Mononuclear cell (primary cell): Measurements from ENCODE around the gene TNS1. TPM values are rescaled to one million over a fixed set of nuclear protein-coding genes. Genes with fewer than 3 reads are reported as not detected.

Experiments
- H3K27me3 ChIP-seq: 2 replicates; pipeline ENCODE4 v1.6.0; 2011; ENCODE audit warnings: low read length, control low read depth; ENCODE audit not compliant: insufficient read depth
- H3K4me1 ChIP-seq: 2 replicates; pipeline ENCODE4 v1.5.1; 2011; ENCODE audit warnings: mild to moderate bottlenecking, low read length, control low read depth; ENCODE audit not compliant: insufficient read depth
- H3K4me3 ChIP-seq: 2 replicates; pipeline ENCODE4 v1.5.1; 2011; ENCODE audit warnings: mild to moderate bottlenecking, low read length, moderate library complexity
- H3K9me3 ChIP-seq: 2 replicates; pipeline ENCODE4 v1.5.1; 2011; ENCODE audit warnings: low read depth, mild to moderate bottlenecking, control low read depth, low read length
- total RNA-seq: library from RNA; depleted of rRNA; stranded (reverse); fragments of >200 nt; gene quantifications from one replicate; pipeline ENCODE4 v1.2.3, GENCODE V29; 2012

Gene TNS1
- total RNA-seq, 1 donor: 3.5 TPM

DNA sequence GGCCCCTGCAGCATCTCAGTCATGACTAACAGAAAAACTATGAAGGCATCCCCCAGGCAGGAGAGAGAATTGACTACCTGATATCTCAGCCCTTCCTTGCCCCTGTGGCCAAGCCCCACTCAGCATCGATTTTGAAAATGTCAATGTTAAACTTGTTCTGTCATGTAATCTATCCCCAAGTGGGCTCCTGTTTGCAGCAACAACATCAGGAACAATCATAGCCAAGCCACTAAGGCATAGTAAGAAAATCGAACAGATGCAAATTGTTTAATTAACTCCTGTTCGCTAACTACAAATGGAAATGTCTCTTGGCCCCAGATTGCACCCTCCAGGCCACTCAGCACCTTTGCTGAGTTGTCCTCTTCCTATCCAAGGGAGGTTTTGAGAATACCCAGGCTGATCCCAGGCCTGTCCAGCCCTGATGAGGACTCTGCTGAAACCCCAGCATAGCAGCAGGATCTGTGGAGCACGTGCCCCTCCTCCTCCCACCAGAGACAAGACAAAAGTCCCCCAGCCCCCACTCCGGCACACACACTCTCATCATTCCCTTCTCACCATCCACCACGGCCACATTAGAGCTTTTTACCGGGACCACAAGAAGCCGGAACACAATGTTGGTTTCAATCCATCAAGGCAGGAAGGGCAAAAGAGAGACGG lies 150.1 kb downstream of the TNS1 start:
- Histone ChIP-seq H3K9me3 (no peaks in the 10 kb centered on the region), H3K4me1 (peaks cover 19% of the 10 kb centered on the region), H3K27me3 (no peaks in the 10 kb centered on the region), H3K4me3 (no peak overlapping the region)

DNA sequence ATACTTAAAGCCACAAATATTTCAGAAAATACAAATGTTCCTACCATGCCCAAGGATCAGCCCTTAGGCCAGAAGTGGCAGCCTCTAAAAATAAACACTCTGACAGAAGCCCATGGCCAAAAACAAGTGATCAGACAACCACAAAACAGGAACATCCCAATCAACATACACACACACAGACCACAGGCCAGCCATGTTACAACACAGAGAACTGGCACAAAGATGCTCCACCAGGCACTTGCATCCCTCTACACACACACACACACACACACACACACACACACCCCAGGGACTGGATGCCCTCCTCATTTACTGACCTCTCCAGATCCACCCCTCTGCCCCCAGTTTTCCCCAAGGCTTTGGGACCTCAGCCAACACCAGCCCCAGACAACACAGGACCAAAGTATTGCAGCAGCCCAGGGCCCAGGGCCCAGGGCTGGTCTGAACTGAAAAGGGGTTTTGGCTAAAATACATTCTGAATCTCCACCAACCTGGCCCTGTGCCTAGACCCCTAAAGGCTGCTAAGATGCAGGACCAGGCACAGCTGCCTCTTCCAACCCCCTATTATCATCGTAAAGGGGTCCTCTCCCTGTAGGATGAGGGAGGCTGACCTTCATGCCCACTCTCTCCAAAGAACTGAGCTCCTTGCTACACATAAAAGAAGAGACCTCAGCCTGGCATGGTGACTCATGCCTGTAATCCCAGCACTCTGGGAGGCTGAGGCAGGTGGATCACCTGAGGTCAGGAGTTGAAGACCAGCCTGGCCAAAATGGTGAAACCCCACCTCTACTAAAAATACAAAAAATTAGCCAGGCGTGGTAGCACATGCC lies 151.4 kb downstream of the TNS1 start:
- Histone ChIP-seq H3K9me3 (no peaks in the 10 kb centered on the region), H3K4me3 (no peak overlapping the region), H3K4me1 (peaks cover 20% of the 10 kb centered on the region), H3K27me3 (no peaks in the 10 kb centered on the region)

DNA sequence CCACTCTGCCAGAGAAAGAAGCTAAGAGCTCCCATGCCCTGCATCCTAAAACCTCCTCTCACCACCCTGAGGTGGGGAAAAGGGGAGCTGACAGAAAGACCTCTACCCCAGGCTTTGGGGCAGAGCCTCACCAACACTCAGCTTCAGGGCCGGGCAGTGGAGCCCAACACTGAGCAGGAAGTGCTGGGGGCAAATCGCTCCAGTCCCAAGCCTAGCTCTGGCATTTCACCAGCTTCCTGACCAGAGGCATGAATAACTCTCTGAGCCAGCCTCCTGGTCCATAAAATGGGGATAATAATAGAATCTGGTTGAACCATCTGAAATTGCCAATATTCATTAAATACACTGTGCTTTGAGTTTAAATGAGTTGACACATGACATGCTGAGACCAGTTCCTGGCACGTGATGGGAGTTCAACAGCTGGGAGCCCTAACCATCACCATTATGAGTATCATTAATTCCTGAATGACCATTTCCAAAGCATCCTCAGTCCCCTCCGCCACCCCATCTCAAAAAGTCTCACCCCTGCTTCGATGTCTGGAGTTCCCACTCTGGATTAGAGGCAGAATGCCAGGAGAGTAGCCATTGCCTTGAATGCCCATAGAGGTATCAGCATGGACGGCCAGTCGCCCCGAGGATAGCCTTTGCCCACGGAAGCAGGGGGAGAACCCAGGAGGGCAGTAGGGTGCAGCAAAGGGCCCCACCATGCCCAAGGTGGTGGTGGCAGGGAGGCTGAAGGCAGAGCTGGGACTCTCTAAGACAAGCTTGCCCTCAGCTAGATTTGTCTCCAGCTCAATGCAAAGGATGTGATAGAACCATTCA lies 153.4 kb downstream of the TNS1 start:
- H3K4me1 ChIP-seq: peaks cover 25% of the 10 kb centered on the region
- peaks cover 6% of the 10 kb centered on the region for H3K9me3 ChIP-seq
- no peak overlapping the region for H3K4me3 ChIP-seq

DNA sequence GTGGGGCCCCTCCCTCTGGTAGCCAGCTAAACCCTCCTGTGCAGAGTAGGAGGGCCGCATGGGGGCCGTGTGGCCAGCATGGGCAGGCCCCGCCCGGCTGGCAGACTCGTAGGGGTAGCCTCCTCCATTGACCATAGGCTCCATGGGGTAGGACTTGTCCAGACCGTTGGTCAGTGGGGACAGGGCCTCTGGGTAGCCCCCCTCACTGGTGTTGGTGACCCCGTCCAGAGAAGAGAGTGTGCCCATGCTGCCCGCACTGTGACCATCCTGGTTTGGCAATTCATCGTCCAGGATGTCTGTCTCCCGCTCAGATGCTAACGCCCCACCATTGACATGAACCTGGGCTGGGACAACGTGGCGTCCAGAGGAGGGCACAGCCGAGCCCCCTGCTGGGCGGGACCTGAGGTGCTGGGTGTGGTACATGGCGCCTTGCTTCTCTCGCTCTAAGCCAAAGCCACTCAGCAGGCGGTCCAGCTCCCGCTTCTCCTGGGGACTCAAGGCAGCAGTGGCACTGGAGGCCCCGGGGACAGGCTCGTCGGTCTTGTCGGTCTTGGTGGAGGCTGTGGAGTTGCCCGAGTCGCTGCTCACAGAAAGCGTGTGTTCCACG lies 154.3 kb downstream of the TNS1 start:
- Histone ChIP-seq H3K4me3 (no peak overlapping the region), H3K4me1 (peaks cover 25% of the 10 kb centered on the region), H3K27me3 (no peaks in the 10 kb centered on the region), H3K9me3 (peaks cover 7% of the 10 kb centered on the region)

More for the DNA sequence above, 153.4 kb downstream of the TNS1 start:
- no peaks in the 10 kb centered on the region for H3K27me3 ChIP-seq

DNA sequence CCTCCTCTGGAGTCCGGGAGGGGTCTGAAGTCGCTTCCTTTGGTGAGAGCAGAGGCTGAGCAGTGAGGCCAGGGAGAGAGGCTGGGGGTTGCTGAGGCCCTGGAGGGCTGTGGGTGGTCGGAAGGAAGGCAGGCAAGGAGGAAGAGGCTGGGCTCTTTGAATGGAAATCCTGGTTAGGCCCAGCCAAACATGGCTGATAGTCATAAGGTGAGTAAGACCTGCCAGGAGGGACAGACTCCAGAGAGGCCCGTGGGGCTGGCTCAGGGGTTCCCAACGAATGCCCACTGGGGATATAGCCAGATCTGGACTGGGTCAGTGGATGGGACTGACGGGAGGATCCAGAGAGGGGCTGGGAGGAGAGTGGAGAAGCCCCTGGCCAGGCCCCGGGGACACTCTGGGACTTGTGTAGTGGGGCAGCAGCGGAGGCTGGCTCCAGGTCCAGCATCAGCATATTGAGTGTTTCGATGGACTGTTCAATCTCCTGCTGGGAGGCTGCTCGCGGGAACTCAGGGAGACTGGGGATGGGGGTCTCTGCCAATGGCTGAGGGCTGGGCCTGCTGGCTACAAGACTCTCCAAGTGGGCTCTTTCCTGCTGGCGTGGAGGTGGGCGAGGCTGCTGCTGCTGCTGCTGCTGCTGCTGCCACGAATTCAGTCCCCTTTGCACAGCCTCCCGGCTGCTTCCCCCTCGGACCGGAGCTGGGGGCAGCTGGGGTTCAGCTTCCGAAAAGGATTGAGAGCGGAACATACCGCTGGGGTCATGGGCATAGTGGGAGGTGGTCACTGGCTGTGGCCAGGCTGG lies 155.0 kb downstream of the TNS1 start:
- peaks cover 7% of the 10 kb centered on the region for H3K9me3 ChIP-seq
- no peaks in the 10 kb centered on the region for H3K27me3 ChIP-seq
- peaks cover 25% of the 10 kb centered on the region for H3K4me1 ChIP-seq
- H3K4me3 ChIP-seq: no peak overlapping the region

DNA sequence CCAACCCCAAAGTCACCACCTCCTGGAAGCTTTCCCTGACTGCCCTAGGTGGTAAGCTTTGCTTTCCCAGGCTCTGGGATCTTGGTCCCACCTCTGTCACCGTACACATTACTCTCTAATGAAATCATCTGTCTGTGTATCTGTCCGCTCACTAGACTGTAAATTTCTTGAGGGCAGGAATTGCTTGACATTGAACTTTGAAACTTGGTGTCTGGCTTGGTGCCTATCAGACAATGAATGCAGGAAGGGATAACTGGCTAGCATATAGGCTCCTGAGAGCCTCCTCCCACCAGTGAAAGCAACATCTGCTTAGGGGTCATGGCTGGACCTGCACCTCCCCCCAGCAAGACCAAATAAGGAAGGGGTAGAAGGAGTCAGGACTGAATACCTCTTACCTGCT lies 155.7 kb downstream of the TNS1 start:
- no peaks in the 10 kb centered on the region for H3K27me3 ChIP-seq
- peaks cover 25% of the 10 kb centered on the region for H3K4me1 ChIP-seq
- no peak overlapping the region for H3K4me3 ChIP-seq
- peaks cover 7% of the 10 kb centered on the region for H3K9me3 ChIP-seq

DNA sequence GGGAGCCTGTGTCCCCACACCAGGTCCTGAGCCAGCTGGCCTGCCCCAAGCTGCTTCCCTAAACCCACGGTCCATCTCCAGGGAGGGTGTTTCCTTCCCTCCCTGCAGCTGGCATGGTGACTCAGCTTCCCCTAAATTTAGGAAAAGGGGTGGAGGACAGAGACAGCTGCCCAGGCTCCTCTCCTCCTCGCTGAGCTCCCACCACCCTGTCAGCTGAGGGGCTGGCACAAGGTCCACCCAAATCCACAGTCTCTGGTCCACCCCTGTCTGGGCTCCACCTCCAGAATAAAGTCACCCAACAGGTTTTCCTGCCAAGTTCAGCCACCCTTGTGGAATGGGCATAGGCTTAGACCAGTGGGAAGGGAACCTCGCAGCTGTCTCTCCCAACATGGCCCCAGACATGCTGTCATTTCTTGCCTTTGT lies 156.5 kb downstream of the TNS1 start:
- peaks cover 20% of the 10 kb centered on the region for H3K4me1 ChIP-seq
- H3K4me3 ChIP-seq: no peak overlapping the region
- no peaks in the 10 kb centered on the region for H3K27me3 ChIP-seq
- H3K9me3 ChIP-seq: peaks cover 7% of the 10 kb centered on the region

DNA sequence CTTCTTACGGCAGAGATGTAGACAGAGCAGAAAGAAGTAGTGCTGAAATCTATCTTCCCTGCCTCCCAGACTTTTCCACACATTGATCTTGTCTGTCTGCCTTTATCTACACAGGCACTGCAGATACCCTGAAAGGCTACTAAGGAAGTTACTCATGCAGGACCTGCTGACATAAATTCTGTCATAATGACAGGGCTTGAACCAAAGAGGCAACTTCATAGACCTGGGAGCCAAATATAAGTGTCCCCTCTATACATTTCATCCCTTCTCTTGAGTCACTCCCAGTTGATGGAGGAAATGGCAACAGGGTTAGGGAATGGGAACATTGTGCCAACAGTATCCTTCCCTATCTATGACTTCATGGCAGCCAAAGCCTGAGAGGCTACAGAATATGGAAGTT lies 157.5 kb downstream of the TNS1 start:
- Histone ChIP-seq H3K4me3 (no peak overlapping the region), H3K9me3 (peaks cover 7% of the 10 kb centered on the region), H3K4me1 (peaks cover 11% of the 10 kb centered on the region), H3K27me3 (no peaks in the 10 kb centered on the region)

DNA sequence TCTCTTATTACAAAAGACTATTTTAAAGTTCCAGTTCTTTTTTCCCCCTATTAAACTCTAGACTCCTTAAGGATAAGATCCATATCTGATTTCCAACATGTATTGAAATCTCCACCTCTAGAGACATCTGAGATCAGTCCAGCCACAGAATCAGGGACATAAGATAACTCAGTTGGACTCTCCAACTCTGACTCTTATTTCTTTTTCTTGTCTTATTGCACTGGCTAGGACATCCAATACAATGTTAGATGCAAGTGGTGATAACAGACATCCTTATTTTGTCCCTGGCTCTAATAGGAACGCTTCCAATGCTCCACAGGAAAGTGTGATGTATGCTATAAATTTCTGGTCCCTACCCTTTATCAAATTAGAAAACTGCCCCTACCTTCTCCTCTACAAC lies 158.1 kb downstream of the TNS1 start:
- no peak overlapping the region for H3K4me3 ChIP-seq
- H3K27me3 ChIP-seq: no peaks in the 10 kb centered on the region
- H3K4me1 ChIP-seq: peaks cover 6% of the 10 kb centered on the region
- peaks cover 7% of the 10 kb centered on the region for H3K9me3 ChIP-seq

DNA sequence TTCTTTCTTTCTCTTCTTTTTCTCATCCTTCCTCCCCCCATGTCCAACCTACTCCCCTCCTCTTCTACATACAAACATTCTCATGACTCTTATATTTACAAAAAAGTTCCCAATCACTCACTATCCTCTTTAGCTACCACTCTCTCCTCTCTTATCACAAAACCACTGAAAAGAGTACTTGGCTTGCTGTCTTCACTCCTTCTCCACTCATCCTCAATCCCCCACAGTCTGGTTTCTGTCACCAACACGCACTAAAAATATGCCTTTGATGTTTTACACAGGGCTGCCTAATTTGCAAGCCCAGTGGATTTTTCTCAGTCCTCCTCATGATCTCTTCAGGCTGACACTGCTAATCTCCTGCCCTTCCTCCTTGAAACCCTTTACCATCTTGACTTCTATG lies 159.5 kb downstream of the TNS1 start:
- no peaks in the 10 kb centered on the region for H3K27me3 ChIP-seq

DNA sequence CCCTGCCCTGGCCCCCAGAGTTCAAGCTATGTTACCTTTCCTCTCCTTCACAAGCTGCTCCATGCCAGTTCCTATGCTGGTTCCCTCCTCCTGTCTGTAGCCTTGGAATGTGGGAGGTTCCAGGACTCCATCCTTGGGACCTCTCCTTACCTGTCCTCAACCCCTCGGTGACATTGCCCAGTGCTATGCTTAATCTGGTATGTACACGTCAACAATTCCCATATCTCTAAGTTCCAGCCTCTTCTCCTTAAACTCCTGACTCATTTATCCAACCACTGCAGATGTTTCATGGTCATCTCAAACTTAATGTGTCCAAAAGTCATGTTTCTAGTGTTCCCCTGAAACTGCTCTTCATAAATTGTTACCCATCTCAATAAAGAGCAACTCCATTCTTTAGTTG lies 160.8 kb downstream of the TNS1 start:
- Histone ChIP-seq H3K4me3 (no peak overlapping the region), H3K4me1 (peaks cover 6% of the 10 kb centered on the region), H3K27me3 (no peaks in the 10 kb centered on the region), H3K9me3 (peaks cover 7% of the 10 kb centered on the region)

More for the DNA sequence above, 159.5 kb downstream of the TNS1 start:
- no peak overlapping the region for H3K4me3 ChIP-seq
- H3K4me1 ChIP-seq: peaks cover 6% of the 10 kb centered on the region
- H3K9me3 ChIP-seq: peaks cover 7% of the 10 kb centered on the region

DNA sequence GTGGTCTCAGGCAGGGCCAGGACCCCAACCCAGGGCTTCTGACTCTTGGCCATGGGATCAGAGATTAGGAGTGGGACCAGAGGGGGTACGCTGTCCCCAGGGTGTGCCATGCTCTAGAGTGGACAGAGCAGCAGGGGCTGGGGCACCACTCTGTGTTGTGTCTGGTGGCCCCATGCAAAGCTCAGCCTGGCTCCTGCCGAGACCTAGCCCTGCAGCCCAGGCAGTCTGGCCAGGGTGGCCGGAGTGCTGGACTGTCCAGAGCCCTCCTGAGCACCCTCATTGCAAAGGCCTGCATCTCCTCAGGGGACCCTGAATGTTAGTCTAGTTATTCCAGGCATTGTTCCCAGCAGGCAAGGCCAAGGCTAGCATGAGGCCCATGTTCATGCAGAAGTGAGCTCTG lies 162.3 kb downstream of the TNS1 start:
- no peaks in the 10 kb centered on the region for H3K27me3 ChIP-seq
- H3K4me3 ChIP-seq: no peak overlapping the region
- H3K9me3 ChIP-seq: peaks cover 7% of the 10 kb centered on the region
- H3K4me1 ChIP-seq: no peaks in the 10 kb centered on the region

DNA sequence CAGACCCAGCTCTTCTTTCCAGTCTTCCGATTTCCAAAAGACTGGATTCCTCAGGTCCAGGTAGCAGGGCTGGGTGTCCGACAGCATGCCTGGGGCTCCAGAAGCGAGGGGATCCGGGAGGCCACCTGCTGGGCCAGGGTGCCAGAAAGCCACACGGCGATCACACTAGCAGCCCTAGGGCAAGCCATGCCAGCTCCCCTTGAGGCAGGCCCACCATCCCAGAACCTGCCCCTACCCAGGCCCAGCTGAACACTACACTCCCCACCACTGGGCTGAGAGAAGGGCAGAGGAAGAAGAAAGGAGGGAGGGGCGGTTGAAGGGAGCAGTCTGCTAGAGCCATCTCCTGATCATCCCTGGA lies 163.1 kb downstream of the TNS1 start:
- no peaks in the 10 kb centered on the region for H3K4me1 ChIP-seq
- H3K27me3 ChIP-seq: no peaks in the 10 kb centered on the region
- peaks cover 4% of the 10 kb centered on the region for H3K9me3 ChIP-seq
- H3K4me3 ChIP-seq: no peak overlapping the region

DNA sequence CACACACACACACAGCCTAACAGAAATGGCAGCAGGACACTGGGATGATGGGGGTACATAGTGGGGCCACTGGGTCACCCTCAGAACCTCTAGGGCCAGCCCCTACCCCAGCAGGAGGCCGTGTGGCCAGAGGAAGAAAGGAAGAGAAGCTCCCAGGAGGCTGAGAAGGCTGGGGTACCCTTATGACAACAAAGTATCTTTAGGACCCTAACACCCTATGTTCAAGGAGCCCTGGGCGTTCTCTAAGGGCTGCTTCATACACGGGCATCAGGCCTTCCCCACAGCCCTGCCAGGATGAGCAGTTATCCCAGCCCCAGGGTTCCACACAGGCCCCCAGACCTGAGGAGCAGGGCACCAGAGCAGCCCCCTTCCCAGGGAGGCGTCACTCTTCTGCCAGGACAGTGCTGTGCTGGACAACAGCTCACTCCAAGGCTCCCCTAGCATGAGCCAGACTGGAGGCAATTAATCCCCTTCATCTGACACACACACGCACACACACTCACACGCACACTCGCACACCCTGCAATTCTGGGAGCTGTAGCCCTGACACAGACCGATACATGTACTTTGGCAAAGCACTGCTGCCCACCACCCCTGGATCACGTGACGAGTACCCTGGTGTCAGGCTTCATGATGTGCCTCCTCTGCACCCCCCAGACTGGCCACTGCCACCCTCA lies 163.6 kb downstream of the TNS1 start:
- H3K4me3 ChIP-seq: no peak overlapping the region
- H3K27me3 ChIP-seq: no peaks in the 10 kb centered on the region
- H3K4me1 ChIP-seq: peaks cover 3% of the 10 kb centered on the region
- no peaks in the 10 kb centered on the region for H3K9me3 ChIP-seq
